Measurements from ENCODE around the gene ELOVL5.

Gene ELOVL5

GRCh38 chr6:53240139-53240538, 108.6 kb downstream of the ELOVL5 start:
- DNase-seq (ENCODE audit: low read depth in 2 of 2) = no peak

GRCh38 chr6:53239526-53239925, 109.2 kb downstream of the ELOVL5 start:
- DNase-seq (ENCODE audit: low read depth in 2 of 2) = no peak

GRCh38 chr6:53238311-53238710, 110.4 kb downstream of the ELOVL5 start:
- no peak for DNase-seq (ENCODE audit: low read depth in 2 of 2)

DNA sequence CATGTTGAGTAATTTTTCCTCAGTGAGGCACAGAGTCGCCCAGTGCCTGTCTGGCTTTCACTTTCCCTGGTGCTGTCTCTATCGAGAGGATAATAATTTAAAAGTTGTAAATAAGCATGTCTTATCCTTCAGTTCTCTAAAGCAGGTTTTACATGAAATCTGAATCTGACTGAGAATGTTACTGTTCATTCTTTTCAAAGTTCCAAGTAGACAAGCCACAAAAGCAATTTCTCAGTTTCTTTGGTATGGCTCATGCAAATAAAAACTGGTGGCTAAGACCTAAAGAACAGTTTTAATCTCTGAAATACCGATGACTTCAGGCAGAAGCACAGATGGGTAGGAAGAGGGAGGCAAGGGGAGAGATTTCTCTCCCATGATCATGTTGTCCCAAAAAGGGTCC, 112.5 kb downstream of the ELOVL5 start:
- no peak for DNase-seq (ENCODE audit: low read depth in 2 of 2)

DNA sequence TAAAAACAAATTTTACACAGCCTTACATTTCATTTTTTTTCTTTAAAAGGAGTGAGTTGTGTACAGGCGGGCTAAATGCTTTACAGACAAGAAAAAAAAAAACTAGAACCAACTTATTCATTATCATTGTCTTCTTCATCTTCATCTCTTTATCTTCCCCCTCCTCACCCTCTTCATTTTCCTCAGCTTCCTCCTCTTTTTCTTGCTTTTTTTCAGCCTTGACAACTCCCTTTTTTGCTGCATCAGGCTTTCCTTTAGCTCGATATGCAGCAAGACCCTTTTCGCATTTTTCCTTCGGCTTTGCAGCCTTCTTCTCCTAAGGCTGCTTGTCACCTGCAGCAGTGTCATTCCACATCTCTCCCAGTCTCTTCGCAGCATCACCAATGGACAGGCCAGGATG, 113.2 kb downstream of the ELOVL5 start:
- DNase-seq (ENCODE audit: low read depth in 2 of 2) = no peak

DNA sequence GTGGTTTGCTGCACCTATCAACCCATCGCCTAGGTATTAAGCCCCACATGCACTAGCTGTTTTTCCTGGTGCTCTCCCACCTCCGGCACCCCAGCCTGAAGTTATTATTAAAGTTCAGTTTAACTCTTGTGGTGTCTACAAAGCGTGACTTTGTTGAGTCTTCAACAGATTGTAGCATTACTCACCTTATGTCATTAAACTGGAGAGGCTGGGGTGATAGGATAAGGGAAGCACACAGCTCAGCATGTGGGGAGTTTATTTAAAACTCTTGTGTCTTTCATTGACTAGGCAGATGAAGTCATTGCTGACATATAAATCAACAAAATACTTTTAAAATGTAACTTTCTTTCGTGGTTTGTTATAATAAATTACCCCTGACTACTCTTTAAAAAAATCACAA, 115.4 kb downstream of the ELOVL5 start:
- DNase-seq (ENCODE audit: low read depth in 2 of 2) = no peak

GRCh38 chr6:53230775-53231467, 117.8 kb downstream of the ELOVL5 start:
- no peak for DNase-seq (ENCODE audit: low read depth in 2 of 2)

DNA sequence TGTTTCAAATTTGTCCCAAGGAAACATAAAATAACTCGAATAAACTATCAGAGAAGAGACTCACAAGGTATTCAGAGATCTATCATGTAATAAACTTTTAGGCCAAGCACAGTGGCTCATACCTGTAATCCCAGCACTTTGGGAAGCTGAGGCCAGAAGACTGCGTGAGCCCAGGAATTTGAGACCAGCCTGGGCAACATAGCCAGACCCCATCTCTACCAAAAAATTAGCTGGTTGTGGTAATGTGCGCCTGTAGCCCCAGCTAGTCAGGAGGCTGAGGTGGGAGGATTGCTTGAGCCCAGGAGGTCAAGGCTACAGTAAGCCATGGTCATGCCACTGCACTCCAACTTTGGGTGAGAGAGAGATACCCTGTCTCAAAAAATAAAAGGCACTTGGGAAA, 120.9 kb downstream of the ELOVL5 start:
- DNase-seq (ENCODE audit: low read depth in 2 of 2) = no peak

- DNase-seq (ENCODE audit: low read depth in 2 of 2) = no peak
Measured at GRCh38 chr6:53220605-53221004, 128.1 kb downstream of the ELOVL5 start.

Data from stimulated activated CD4-positive, alpha-beta T cell treated with anti-CD3 and anti-CD28 coated beads, Interleukin-15, amount 100 ng/mL, for 48 hours (primary cell).